Upper lobe of left lung (tissue), 6 donors: Measurements from ENCODE around the gene UPP1. TPM values are rescaled to one million over a fixed set of nuclear protein-coding genes. Genes with fewer than 3 reads are reported as not detected.

ENCODE experiments used
- ATAC-seq, 2 donors: fragments of 200-7000 bp; cut with Tn5 transposase; one replicate each; pipeline ENCODE4 v1.9.1; 2022; ENCODE audit warnings: mild to moderate bottlenecking in 2 of 2, moderate library complexity in 2 of 2; ENCODE audit not compliant: low FRiP score in 2 of 2
- DNase-seq, 2 donors: peaks; one replicate each; pipeline ENCODE4 v3.0.0-alpha.2; 2019 to 2020
- H3K27ac ChIP-seq, 4 donors: fragments of 200-600 bp; sonication (generic); one replicate each; pipeline ENCODE4 v1.5.1; 2016 to 2019
- H3K27me3 ChIP-seq, 4 donors: fragments of 200-600 bp; sonication (generic); one replicate each; pipeline ENCODE4 v1.5.1; 2017 to 2019
- H3K36me3 ChIP-seq, 4 donors: fragments of 200-600 bp; sonication (generic); one replicate each; pipeline ENCODE4 v1.5.1; 2016 to 2019
- H3K4me1 ChIP-seq, 4 donors: fragments of 200-600 bp; sonication (generic); one replicate each; pipeline ENCODE4 v1.5.1; 2018 to 2019
- H3K4me3 ChIP-seq, 4 donors: fragments of 200-600 bp; sonication (generic); one replicate each; pipeline ENCODE4 v1.5.1; 2017 to 2019; ENCODE audit warnings: mild to moderate bottlenecking in 2 of 4, moderate library complexity in 1 of 4
- H3K9me3 ChIP-seq, 4 donors: fragments of 200-600 bp; sonication (generic); one replicate each; pipeline ENCODE4 v1.5.1; 2018 to 2019
- EP300 ChIP-seq, 4 donors: sonication (generic); formaldehyde crosslinking; IDR thresholded peaks; one replicate each; pipeline ENCODE4 v1.5.1; 2017; ENCODE audit warnings: antibody characterized with exemption in 4 of 4, control low read depth in 2 of 4
- POLR2A ChIP-seq, 4 donors: fragments of 450-650 bp; IDR thresholded peaks; one replicate each; pipeline ENCODE4 v1.5.1; 2016 to 2017; ENCODE audit warnings: antibody characterized with exemption in 4 of 4, mild to moderate bottlenecking in 2 of 4
- POLR2AphosphoS5 ChIP-seq, 2 donors: sonication (generic); formaldehyde crosslinking; IDR thresholded peaks; one replicate each; pipeline ENCODE4 v1.5.1; 2017; ENCODE audit warnings: antibody characterized with exemption in 2 of 2
- WGBS, 2 donors: methylation state at CpG; one replicate each; pipeline ENCODE4 v1.1.5; 2017 to 2018; 5-methylcytosine and 5-hydroxymethylcytosine counted together
- total RNA-seq, 6 donors: library from RNA; depleted of rRNA in 4 of 6; stranded (reverse); fragments of >200 nt in 4 of 6; gene quantifications; one replicate each; pipeline versions ENCODE4 v1.1.0 to v1.2.1, GENCODE V29; 2016 to 2021
- TF ChIP-seq, protein P1 (sequence below), 6 experiments: fragments of 450-650 bp in 4 of 6; fragments of 200-600 bp in 2 of 6; sonication (generic) in 2 of 6; IDR thresholded peaks; one replicate each; pipeline ENCODE4 v1.5.1; 2016 to 2019; ENCODE audit warnings: antibody characterized with exemption in 6 of 6
- donor health status: DM: no; HTN: no; CAD: no; lungs with moderate emphysema.
- donor health status: DM: no; HTN: yes; CAD: no; lungs with severe emphysema.

The UPP1 gene
- total RNA-seq, 6 donors from 2014 or later, result 30.6 to 107 (median 72.0) TPM

DNA sequence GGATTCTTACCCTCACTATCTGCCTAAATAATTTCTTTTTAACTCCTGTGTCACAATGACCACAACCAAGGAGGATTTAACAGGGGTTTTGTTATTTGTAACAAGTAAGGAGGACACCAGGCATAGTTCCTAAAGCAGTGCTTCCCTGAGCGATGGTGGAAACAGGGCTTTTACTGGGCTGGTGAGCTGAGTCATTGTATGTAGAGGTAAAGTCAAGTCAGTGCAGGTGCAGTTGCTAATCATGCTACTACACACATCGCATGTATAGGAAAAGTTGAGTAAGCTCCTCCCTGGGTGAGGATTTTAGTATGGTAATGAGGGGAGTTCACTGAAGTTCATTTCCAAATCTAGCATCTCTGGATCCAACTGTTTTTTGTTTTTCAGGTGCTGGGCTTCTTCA is 59.2 kb downstream of the UPP1 start:
- Histone ChIP-seq H3K4me1 (no peaks in the 10 kb centered on the region), H3K9me3 (no peaks in the 10 kb centered on the region), H3K27ac (no peak overlapping the region), H3K4me3 (no peak overlapping the region), H3K36me3 (no peaks in the 10 kb centered on the region), H3K27me3 (no peaks in the 10 kb centered on the region)
- DNase-seq (no peak), ATAC-seq (no peak)
- TF ChIP-seq EP300 (IDR thresholded peaks at IDR 0.05) (no peak), POLR2A (IDR thresholded peaks at IDR 0.05) (no peak), POLR2AphosphoS5 (IDR thresholded peaks at IDR 0.05) (no peak)
- TF ChIP-seq, protein P1, sequence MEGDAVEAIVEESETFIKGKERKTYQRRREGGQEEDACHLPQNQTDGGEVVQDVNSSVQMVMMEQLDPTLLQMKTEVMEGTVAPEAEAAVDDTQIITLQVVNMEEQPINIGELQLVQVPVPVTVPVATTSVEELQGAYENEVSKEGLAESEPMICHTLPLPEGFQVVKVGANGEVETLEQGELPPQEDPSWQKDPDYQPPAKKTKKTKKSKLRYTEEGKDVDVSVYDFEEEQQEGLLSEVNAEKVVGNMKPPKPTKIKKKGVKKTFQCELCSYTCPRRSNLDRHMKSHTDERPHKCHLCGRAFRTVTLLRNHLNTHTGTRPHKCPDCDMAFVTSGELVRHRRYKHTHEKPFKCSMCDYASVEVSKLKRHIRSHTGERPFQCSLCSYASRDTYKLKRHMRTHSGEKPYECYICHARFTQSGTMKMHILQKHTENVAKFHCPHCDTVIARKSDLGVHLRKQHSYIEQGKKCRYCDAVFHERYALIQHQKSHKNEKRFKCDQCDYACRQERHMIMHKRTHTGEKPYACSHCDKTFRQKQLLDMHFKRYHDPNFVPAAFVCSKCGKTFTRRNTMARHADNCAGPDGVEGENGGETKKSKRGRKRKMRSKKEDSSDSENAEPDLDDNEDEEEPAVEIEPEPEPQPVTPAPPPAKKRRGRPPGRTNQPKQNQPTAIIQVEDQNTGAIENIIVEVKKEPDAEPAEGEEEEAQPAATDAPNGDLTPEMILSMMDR (IDR thresholded peaks at IDR 0.05), result no peak
- 87 to 94% methylated on average over 2 of the region's 2 CpGs for WGBS, 2 donors

DNA sequence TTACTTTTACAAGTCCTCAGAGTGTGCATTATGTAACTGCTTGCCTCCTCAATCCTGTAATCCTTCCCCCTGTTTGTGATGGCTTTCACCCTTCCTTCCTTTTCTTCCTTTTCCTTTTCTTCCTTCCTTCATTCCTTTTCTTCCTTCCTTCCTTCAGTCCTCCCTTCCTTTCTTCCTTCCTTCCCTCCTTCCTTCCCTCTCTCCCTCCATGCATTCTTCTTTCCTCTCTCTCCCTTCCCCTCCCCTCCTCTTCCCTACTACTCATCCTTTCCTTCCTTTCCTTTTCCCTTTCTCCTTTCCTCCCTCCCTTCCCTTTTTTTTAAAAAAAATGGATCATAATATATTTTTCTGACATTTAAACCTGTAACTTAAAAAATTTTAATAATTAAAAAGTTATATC is 60.0 kb downstream of the UPP1 start:
- no peaks in the 10 kb centered on the region for H3K9me3 ChIP-seq
- no peak for ATAC-seq
- no peaks in the 10 kb centered on the region for H3K4me1 ChIP-seq
- H3K4me3 ChIP-seq, result no peak overlapping the region
- no peak for DNase-seq
- no peak overlapping the region for H3K27ac ChIP-seq
- H3K36me3 ChIP-seq, result no peaks in the 10 kb centered on the region
- no peaks in the 10 kb centered on the region for H3K27me3 ChIP-seq
- TF ChIP-seq EP300 (IDR thresholded peaks at IDR 0.05) (no peak), POLR2A (IDR thresholded peaks at IDR 0.05) (no peak), POLR2AphosphoS5 (IDR thresholded peaks at IDR 0.05) (no peak)
- TF ChIP-seq, protein P1 (IDR thresholded peaks at IDR 0.05), result no peak

DNA sequence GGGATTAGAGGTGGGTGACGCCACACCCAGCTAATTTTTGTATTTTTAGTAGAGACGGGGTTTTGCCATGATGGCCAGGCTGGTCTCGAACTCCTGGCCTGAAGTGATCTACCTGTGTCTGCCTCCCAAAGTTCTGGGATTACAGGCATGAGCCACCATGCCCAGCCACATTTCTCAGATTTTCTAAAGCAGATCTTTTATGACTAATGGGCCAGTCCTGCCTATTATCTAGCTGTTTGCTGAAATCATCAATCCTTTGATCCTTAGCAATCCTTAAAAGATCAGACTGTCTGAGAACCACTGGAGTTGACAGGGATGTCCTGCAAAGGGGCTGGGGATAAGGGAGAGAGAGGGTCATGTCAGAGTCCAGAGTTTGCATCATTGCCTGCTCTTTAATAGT is 61.0 kb downstream of the UPP1 start:
- WGBS, 2 donors, result 75 to 81% methylated on average over 3 of the region's 3 CpGs
- H3K9me3 ChIP-seq, result no peaks in the 10 kb centered on the region
- no peaks in the 10 kb centered on the region for H3K27me3 ChIP-seq
- no peak overlapping the region for H3K27ac ChIP-seq
- H3K36me3 ChIP-seq, result no peaks in the 10 kb centered on the region
- TF ChIP-seq, protein P1 (IDR thresholded peaks at IDR 0.05), result no peak
- TF ChIP-seq EP300 (IDR thresholded peaks at IDR 0.05) (no peak), POLR2A (IDR thresholded peaks at IDR 0.05) (no peak), POLR2AphosphoS5 (IDR thresholded peaks at IDR 0.05) (no peak)
- ATAC-seq (no peak), DNase-seq (no peak)
- H3K4me3 ChIP-seq, result no peak overlapping the region
- H3K4me1 ChIP-seq, result no peaks in the 10 kb centered on the region

DNA sequence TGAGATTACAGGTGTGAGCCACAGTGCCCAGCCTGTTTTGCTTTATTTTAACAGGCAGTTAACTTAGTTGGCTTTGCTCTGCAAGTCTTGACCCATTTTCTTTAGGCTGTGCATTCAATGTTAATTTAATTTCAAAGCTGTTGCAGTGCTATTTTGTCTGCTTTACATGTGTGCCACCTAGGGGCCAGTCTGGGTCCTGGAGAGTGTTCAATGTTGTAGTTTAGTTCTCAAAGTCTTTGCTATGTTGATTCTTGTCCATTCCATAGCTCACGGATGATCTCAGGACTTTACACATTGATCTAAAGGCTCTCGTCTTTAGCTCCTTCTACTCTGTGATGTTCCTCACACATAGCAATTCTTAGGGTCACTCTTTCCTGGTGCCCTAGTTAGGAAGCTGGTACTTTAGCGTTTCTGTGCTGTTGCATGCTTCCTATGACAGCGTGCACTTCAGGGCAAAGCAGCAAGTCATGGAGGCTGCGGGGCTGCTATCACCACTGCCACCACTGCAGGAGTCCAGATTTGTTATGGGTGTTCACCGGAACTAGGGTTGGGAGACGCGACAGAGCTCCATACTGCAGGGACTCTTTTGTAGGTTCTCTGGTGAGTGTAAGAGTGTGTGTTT is 65.8 kb downstream of the UPP1 start:
- no peaks in the 10 kb centered on the region for H3K36me3 ChIP-seq
- H3K4me1 ChIP-seq, result no peaks in the 10 kb centered on the region
- DNase-seq (no peak), ATAC-seq (no peak)
- no peaks in the 10 kb centered on the region for H3K27me3 ChIP-seq
- H3K4me3 ChIP-seq, result no peak overlapping the region
- WGBS, 2 donors, result 88% methylated on average over 8 of the region's 8 CpGs
- TF ChIP-seq, protein P1 (IDR thresholded peaks at IDR 0.05), result peak in 5 of 6 experiments; percentile 15 to 47 (median 32)
- no peak for TF ChIP-seq EP300 (IDR thresholded peaks at IDR 0.05)
- no peaks in the 10 kb centered on the region for H3K9me3 ChIP-seq
- H3K27ac ChIP-seq, result no peak overlapping the region

Other genes starting within 250 kb of the UPP1 start
- 1 to 10 TPM in 2 of 6 donors, under 1 TPM in 4; 0.46 to 4.8 (median 0.75) TPM for gene PKD1L1, start 140.8 kb upstream of the UPP1 start, total RNA-seq
- 10 to 100 TPM; 24.2 to 38.8 (median 26.7) TPM for gene HUS1, start 109.7 kb upstream of the UPP1 start, total RNA-seq
- not detected for gene SUN3, start 60.2 kb upstream of the UPP1 start, total RNA-seq
- 10 to 100 TPM in 2 of 6 donors, 1 to 10 TPM in 2, under 1 TPM in 2; 0.29 to 15.5 (median 1.9) TPM for gene C7orf57, start 53.7 kb upstream of the UPP1 start, total RNA-seq
- gene ABCA13, start 82.2 kb downstream of the UPP1 start, total RNA-seq, result 10 to 100 TPM in 3 of 6 donors, 1 to 10 TPM in 2, under 1 TPM in 1; 0.49 to 27.7 (median 7.1) TPM